Measurements from ENCODE around the gene MARCO. TPM values are rescaled to one million over a fixed set of nuclear protein-coding genes. Genes with fewer than 3 reads are reported as not detected.

MARCO gene
- total and polyA plus RNA-seq, 10 of the 15 experiments (the other 5 are each of a cell fraction or from before 2014, with no cell fraction given) = 0.13 to 0.67 (median 0.32) TPM; not detected in 5

DNA sequence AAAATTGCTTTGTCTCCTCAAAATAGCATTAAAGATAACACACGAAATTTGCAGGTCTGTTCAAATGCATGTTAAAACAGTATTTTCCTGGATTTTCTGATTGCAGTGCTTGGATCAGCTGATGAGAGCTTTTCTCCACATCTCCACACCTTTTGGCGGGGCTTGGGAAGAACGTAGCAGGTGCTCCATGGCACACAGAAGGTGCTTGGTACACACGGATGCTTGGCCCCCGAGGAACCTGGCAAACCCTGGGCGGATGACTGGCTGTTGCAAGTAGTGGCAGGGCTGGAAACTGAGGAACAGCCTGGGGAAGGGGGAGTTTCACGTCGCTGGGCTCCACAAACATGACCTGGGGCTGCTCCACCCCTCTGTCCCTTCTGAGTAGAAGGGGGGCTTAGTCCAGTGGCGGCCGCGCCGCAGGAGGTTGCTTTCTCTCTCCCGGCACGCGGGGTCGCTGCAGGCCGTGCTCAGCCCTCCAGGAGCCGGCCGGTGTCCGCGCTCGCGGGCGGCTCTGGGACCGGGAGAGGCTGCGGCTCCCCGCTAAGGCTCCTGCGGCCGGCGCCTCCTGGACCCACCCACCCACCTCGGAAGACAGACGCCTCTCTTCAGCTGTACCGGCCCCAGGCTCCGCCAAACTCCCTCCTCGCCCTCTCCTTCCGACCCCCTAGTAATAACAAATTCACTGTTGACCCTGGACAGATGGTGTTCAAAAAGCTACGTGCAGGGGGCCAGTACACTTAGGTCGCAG, 69.3 kb downstream of the MARCO start:
- ATAC-seq = peak; percentile 75
- Histone ChIP-seq H3K79me2 (ENCODE audit: control insufficient read depth, insufficient read depth, low read length) (no peaks in the 10 kb centered on the region), H3K27ac (ENCODE audit: control insufficient read depth, insufficient read depth) (no peak overlapping the region), H3K27me3 (replicated peaks in 1 of 2; ENCODE audit: control insufficient read depth in 2 of 2, insufficient read depth in 2 of 2, low read length in 1 of 2) (peaks cover 8 to 11% of the 10 kb centered on the region in 2 experiments), H2AFZ (ENCODE audit: control insufficient read depth, low read depth, low read length) (no peak overlapping the region), H4K20me1 (ENCODE audit: control insufficient read depth, insufficient read depth) (no peaks in the 10 kb centered on the region), H3K9me3 (replicated peaks; ENCODE audit: control insufficient read depth, insufficient read depth, low read length) (no peaks in the 10 kb centered on the region), H3K9ac (ENCODE audit: control insufficient read depth, insufficient read depth, low read length) (no peak overlapping the region), H3K4me2 (ENCODE audit: control insufficient read depth, insufficient read depth) (no peak overlapping the region), H3K4me1 (ENCODE audit: control insufficient read depth, insufficient read depth, low read length) (no peaks in the 10 kb centered on the region), H3K4me3 (no peak overlapping the region), H3K36me3 (ENCODE audit: control insufficient read depth in 2 of 2, insufficient read depth in 2 of 2, low read length in 1 of 2) (no peaks in the 10 kb centered on the region)
- ChIA-PET RAD21 (ENCODE audit: unreplicated experiment) (no interaction called here), CTCF (interaction anchor here (1.5 kb wide), 1 partner anchor 130 kb away, joined by 5 read pairs; no protein-coding TSS in a partner anchor), SMC1A (ENCODE audit: uncharacterized antibody, unreplicated experiment) (no interaction called here), POLR2A (no interaction called here)
- BruUV-seq (replicated peaks) = no TSS peak
- in situ Hi-C loops (cut with MboI) (no loop called here), intact Hi-C loops (cut with micrococcal nuclease; ENCODE audit: unreplicated experiment) (loop anchor here (10.0 kb wide), 1 partner anchor 127 kb away; no protein-coding TSS in a partner anchor)
- 13% methylated on average over 16 of the region's 38 CpGs for WGBS (ENCODE audit: insufficient coverage, insufficient replicate concordance, low lambda C conversion rate, missing lambda C conversion rate)
- FAIRE-seq = no peak
- DNase-seq (ENCODE audit: low read depth, low spot score) = no peak
- TF ChIP-seq ZBED1 (IDR thresholded peaks at IDR 0.05; ENCODE audit: borderline replicate concordance) (no peak), CREM (IDR thresholded peaks at IDR 0.05; ENCODE audit: low read depth) (no peak), BMI1 (IDR thresholded peaks at IDR 0.05; ENCODE audit: borderline replicate concordance) (no peak), RAD51 (IDR thresholded peaks at IDR 0.05) (no peak), HDGF (IDR thresholded peaks at IDR 0.05) (no peak), CEBPB (IDR thresholded peaks at IDR 0.05; ENCODE audit: borderline replicate concordance in 1 of 2, low read depth in 2 of 2, low read length in 2 of 2) (no peak), EGR1 (IDR thresholded peaks at IDR 0.05; ENCODE audit: borderline replicate concordance in 1 of 2, low read depth in 2 of 2, low read length in 2 of 2) (no peak), MXI1 (IDR thresholded peaks at IDR 0.05; ENCODE audit: low read depth, low read length) (no peak), EED (IDR thresholded peaks at IDR 0.05; ENCODE audit: low read depth) (no peak), BACH1 (IDR thresholded peaks at IDR 0.05; ENCODE audit: borderline replicate concordance) (no peak), RAD21 (IDR thresholded peaks at IDR 0.05; ENCODE audit: insufficient read depth, low read depth, low read length) (peak; percentile 51), SMC3 (IDR thresholded peaks at IDR 0.05; ENCODE audit: borderline replicate concordance, low read length) (peak; percentile 22; the same call in 1 of the 2 replicates), RFX5 (IDR thresholded peaks at IDR 0.05; ENCODE audit: low read depth, low read length) (no peak)
- TF ChIP-seq, protein P1, sequence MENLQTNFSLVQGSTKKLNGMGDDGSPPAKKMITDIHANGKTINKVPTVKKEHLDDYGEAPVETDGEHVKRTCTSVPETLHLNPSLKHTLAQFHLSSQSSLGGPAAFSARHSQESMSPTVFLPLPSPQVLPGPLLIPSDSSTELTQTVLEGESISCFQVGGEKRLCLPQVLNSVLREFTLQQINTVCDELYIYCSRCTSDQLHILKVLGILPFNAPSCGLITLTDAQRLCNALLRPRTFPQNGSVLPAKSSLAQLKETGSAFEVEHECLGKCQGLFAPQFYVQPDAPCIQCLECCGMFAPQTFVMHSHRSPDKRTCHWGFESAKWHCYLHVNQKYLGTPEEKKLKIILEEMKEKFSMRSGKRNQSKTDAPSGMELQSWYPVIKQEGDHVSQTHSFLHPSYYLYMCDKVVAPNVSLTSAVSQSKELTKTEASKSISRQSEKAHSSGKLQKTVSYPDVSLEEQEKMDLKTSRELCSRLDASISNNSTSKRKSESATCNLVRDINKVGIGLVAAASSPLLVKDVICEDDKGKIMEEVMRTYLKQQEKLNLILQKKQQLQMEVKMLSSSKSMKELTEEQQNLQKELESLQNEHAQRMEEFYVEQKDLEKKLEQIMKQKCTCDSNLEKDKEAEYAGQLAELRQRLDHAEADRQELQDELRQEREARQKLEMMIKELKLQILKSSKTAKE (IDR thresholded peaks at IDR 0.05; ENCODE audit: low read depth, poor library complexity, severe bottlenecking) = no peak
- TF ChIP-seq, protein P2, sequence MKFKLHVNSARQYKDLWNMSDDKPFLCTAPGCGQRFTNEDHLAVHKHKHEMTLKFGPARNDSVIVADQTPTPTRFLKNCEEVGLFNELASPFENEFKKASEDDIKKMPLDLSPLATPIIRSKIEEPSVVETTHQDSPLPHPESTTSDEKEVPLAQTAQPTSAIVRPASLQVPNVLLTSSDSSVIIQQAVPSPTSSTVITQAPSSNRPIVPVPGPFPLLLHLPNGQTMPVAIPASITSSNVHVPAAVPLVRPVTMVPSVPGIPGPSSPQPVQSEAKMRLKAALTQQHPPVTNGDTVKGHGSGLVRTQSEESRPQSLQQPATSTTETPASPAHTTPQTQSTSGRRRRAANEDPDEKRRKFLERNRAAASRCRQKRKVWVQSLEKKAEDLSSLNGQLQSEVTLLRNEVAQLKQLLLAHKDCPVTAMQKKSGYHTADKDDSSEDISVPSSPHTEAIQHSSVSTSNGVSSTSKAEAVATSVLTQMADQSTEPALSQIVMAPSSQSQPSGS (IDR thresholded peaks at IDR 0.05; ENCODE audit: low read length) = no peak
- TF ChIP-seq, protein P3, sequence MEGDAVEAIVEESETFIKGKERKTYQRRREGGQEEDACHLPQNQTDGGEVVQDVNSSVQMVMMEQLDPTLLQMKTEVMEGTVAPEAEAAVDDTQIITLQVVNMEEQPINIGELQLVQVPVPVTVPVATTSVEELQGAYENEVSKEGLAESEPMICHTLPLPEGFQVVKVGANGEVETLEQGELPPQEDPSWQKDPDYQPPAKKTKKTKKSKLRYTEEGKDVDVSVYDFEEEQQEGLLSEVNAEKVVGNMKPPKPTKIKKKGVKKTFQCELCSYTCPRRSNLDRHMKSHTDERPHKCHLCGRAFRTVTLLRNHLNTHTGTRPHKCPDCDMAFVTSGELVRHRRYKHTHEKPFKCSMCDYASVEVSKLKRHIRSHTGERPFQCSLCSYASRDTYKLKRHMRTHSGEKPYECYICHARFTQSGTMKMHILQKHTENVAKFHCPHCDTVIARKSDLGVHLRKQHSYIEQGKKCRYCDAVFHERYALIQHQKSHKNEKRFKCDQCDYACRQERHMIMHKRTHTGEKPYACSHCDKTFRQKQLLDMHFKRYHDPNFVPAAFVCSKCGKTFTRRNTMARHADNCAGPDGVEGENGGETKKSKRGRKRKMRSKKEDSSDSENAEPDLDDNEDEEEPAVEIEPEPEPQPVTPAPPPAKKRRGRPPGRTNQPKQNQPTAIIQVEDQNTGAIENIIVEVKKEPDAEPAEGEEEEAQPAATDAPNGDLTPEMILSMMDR (IDR thresholded peaks at IDR 0.05 in 2 of 3, conservative IDR thresholded peaks at IDR 0.05 in 1 of 3; ENCODE audit: control insufficient read depth in 2 of 3, extremely low read depth in 1 of 3, insufficient read depth in 1 of 3, low read depth in 3 of 3, low read length in 3 of 3) = peak; percentile 34 to 47 (median 45); a peak in 4 of 6 replicates
- TF ChIP-seq, protein P4, sequence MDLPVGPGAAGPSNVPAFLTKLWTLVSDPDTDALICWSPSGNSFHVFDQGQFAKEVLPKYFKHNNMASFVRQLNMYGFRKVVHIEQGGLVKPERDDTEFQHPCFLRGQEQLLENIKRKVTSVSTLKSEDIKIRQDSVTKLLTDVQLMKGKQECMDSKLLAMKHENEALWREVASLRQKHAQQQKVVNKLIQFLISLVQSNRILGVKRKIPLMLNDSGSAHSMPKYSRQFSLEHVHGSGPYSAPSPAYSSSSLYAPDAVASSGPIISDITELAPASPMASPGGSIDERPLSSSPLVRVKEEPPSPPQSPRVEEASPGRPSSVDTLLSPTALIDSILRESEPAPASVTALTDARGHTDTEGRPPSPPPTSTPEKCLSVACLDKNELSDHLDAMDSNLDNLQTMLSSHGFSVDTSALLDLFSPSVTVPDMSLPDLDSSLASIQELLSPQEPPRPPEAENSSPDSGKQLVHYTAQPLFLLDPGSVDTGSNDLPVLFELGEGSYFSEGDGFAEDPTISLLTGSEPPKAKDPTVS (IDR thresholded peaks at IDR 0.05; ENCODE audit: low read depth, low read length) = no peak
